C4-2B (cell line): ENCODE data around the gene MYO15B.

Source experiments
- CTCF ChIP-seq: fragments of 450-650 bp; conservative IDR thresholded peaks from 2 replicates; pipeline ENCODE4 v1.5.1; 2017; ENCODE audit warnings: mild to moderate bottlenecking
- ZFX ChIP-seq: fragments of 450-650 bp; IDR thresholded peaks from 2 replicates; pipeline ENCODE4 v1.6.1; 2017

- TF ChIP-seq CTCF, result no peak
- TF ChIP-seq ZFX, result no peak
Observed at GRCh38 chr17:75590849-75591721, 3.5 kb downstream of the MYO15B start.
